PC-3 (cell line): Measurements from ENCODE around the gene LRBA. TPM values are rescaled to one million over a fixed set of nuclear protein-coding genes. Genes with fewer than 3 reads are reported as not detected.

ENCODE experiments used
- ATAC-seq: fragments of 200-7000 bp; cut with Tn5 transposase; 2 replicates; pipeline ENCODE4 v1.9.1; 2020; ENCODE audit warnings: mild to moderate bottlenecking, moderate library complexity
- BruUV-seq: library from RNA; stranded (reverse); fragments of 400-500 nt; replicated peaks from 2 replicates; lab custom pipeline; 2021; lab: Mats Ljungman, UMichigan
- CTCF ChIA-PET: fragments of 300-600 bp; sonication (Branson Sonifier 250); formaldehyde crosslinking; loops from one replicate; lab custom pipeline; 2022; ENCODE audit warnings: antibody characterized with exemption; lab: Charles Lee
- POLR2A ChIA-PET: fragments of 300-600 bp; sonication (Branson Sonifier 250); formaldehyde crosslinking; loops from one replicate; lab custom pipeline; 2022; ENCODE audit warnings: antibody characterized with exemption; ENCODE audit not compliant: unreplicated experiment; lab: Charles Lee
- DNase-seq: peaks from one replicate; pipeline ENCODE4 v3.0.0-alpha.2; 2015
- H2AFZ ChIP-seq: fragments of 300-600 bp; sonication (generic); 2 replicates; pipeline ENCODE4 v1.6.0; 2016; ENCODE audit warnings: antibody characterized with exemption, low read length
- H3F3A ChIP-seq: fragments of 300-600 bp; sonication (generic); one replicate; pipeline ENCODE4 v1.6.0; 2017; ENCODE audit warnings: antibody characterized with exemption, low read length, control low read depth, mild to moderate bottlenecking; ENCODE audit not compliant: unreplicated experiment
- H3K27ac ChIP-seq: fragments of 300-600 bp; sonication (generic); 2 replicates; pipeline ENCODE4 v1.5.1; 2016; ENCODE audit warnings: mild to moderate bottlenecking, low read length
- H3K27me3 ChIP-seq: fragments of 300-600 bp; sonication (generic); 2 replicates; pipeline ENCODE4 v1.6.1; 2016; ENCODE audit warnings: low read length, mixed read lengths
- H3K36me3 ChIP-seq: fragments of 300-600 bp; sonication (generic); 2 replicates; pipeline ENCODE4 v1.6.1; 2016; ENCODE audit warnings: low read depth, mixed run types, low read length, mixed read lengths
- H3K4me1 ChIP-seq: fragments of 300-600 bp; sonication (generic); 2 replicates; pipeline ENCODE4 v1.5.1; 2016; ENCODE audit warnings: low read length; ENCODE audit not compliant: insufficient read depth
- H3K4me2 ChIP-seq: fragments of 300-600 bp; sonication (generic); 2 replicates; pipeline ENCODE4 v1.6.0; 2016; ENCODE audit warnings: low read length
- H3K4me3 ChIP-seq: fragments of 300-600 bp; sonication (generic); 2 replicates; pipeline ENCODE4 v1.5.1; 2016; ENCODE audit warnings: mild to moderate bottlenecking, low read length, mixed read lengths
- H3K79me2 ChIP-seq: fragments of 300-600 bp; sonication (generic); 2 replicates; pipeline ENCODE4 v1.6.1; 2017; ENCODE audit warnings: low read length, mixed read lengths
- H3K9ac ChIP-seq: fragments of 300-600 bp; sonication (generic); 2 replicates; pipeline ENCODE4 v1.6.0; 2016; ENCODE audit warnings: mild to moderate bottlenecking, low read length
- H3K9me2 ChIP-seq: fragments of 300-600 bp; sonication (generic); replicated peaks from 2 replicates; pipeline ENCODE4 v1.6.1; 2016; ENCODE audit warnings: mixed run types, low read length, mixed read lengths
- H3K9me3 ChIP-seq: fragments of 300-600 bp; sonication (generic); 2 replicates; pipeline ENCODE4 v1.6.1; 2016; ENCODE audit warnings: low read length, mixed read lengths
- H4K20me1 ChIP-seq: fragments of 300-600 bp; sonication (generic); 2 replicates; pipeline ENCODE4 v1.6.1; 2016; ENCODE audit warnings: low read length, mixed read lengths
- EZH2 ChIP-seq: fragments of 300-600 bp; sonication (generic); IDR thresholded peaks from one replicate; pipeline ENCODE4 v1.6.1; 2017; ENCODE audit warnings: antibody characterized with exemption, mild to moderate bottlenecking, low read length; ENCODE audit not compliant: unreplicated experiment
- EZH2phosphoT487 ChIP-seq: fragments of 300-600 bp; sonication (generic); IDR thresholded peaks from 2 replicates; pipeline ENCODE4 v1.6.1; 2018; ENCODE audit warnings: mild to moderate bottlenecking, antibody characterized with exemption, low read length, borderline replicate concordance
- intact Hi-C: fragments of 100-400 bp; cut with micrococcal nuclease; formaldehyde crosslinking; loops from 2 replicates; pipeline ENCODE4 v1.9.0; 2023
- total RNA-seq: library from RNA; depleted of rRNA; stranded (reverse); fragments of >200 nt; gene quantifications from 2 replicates; pipeline ENCODE4 v1.2.3, GENCODE V29; 2014
- TF ChIP-seq, protein P1 (sequence below): fragments of 300-600 bp; sonication (generic); conservative IDR thresholded peaks from 2 replicates; pipeline ENCODE4 v1.5.1; 2017; ENCODE audit warnings: antibody characterized with exemption, low read depth, mild to moderate bottlenecking, low read length

LRBA gene
- total RNA-seq, 1 experiment from 2014 or later, result 40.8 TPM

DNA sequence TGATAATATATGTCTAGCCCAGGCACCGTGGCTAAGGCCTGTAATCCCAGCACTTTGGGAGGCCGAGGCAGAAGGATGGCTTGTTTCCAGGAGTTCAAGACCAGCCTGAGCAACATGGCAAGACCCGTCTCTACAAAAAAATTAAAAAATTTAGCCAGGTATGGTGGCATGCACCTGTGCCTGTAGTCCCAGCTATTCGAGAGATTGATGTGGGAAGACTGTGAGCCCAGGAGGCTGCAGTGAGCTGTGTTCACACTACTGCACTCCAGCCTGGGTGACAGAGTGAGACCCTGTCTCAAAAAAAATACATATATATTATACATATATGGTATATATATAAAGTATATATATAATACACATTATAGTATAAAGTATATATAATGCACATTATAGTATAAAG lies 595.1 kb downstream of the LRBA start:
- CTCF ChIA-PET, result no interaction called here

DNA sequence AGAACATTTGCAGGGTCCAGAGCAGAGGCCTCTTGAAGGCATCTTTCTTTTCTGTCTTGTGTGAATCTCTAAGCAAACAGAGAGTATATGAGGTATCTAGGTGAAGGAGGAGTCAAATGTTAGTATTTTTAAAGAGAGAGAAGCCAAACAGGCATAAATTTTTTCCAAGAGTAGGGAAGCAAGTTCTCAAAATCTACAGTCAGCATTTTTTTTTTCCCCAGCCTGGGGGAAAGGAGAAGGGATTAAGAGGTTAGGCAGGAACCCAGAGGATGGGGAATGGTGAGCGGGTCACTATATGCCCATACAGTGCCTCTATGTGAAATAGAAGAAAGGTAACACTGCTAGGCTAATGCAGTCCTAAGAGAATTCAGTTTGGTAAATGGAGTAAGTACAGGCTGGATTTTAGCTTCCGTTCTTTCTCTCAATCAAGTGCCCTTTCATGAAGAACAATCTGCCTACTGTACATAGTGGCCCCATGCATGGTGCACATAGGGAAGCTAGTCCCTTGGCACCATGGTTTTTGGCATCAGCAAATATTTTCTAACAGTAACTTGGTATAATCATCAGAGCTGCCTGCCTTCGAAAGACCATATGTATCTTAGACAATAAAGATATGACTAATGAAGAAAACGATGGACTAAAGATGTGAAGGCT lies 596.2 kb downstream of the LRBA start:
- intact Hi-C loops, result no loop called here
- Histone ChIP-seq H3K4me3 (no peak overlapping the region), H3K4me2 (no peak overlapping the region), H3K79me2 (no peaks in the 10 kb centered on the region), H4K20me1 (no peaks in the 10 kb centered on the region), H3K9me2 (no peaks in the 10 kb centered on the region), H3F3A (no peaks in the 10 kb centered on the region), H2AFZ (no peak overlapping the region), H3K36me3 (no peaks in the 10 kb centered on the region), H3K27ac (no peak overlapping the region), H3K9me3 (no peaks in the 10 kb centered on the region), H3K9ac (no peak overlapping the region), H3K4me1 (no peaks in the 10 kb centered on the region), H3K27me3 (no peaks in the 10 kb centered on the region)
- CTCF ChIA-PET, result no interaction called here
- DNase-seq, result no peak
- POLR2A ChIA-PET, result no interaction called here
- no peak for TF ChIP-seq EZH2phosphoT487
- TF ChIP-seq, protein P1, sequence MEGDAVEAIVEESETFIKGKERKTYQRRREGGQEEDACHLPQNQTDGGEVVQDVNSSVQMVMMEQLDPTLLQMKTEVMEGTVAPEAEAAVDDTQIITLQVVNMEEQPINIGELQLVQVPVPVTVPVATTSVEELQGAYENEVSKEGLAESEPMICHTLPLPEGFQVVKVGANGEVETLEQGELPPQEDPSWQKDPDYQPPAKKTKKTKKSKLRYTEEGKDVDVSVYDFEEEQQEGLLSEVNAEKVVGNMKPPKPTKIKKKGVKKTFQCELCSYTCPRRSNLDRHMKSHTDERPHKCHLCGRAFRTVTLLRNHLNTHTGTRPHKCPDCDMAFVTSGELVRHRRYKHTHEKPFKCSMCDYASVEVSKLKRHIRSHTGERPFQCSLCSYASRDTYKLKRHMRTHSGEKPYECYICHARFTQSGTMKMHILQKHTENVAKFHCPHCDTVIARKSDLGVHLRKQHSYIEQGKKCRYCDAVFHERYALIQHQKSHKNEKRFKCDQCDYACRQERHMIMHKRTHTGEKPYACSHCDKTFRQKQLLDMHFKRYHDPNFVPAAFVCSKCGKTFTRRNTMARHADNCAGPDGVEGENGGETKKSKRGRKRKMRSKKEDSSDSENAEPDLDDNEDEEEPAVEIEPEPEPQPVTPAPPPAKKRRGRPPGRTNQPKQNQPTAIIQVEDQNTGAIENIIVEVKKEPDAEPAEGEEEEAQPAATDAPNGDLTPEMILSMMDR, result no peak
- TF ChIP-seq EZH2, result no peak
- no peak for ATAC-seq
- BruUV-seq, result no TSS peak

More for the DNA sequence above, 595.1 kb downstream of the LRBA start:
- H3K27ac ChIP-seq, result no peak overlapping the region
- H3K9me3 ChIP-seq, result no peaks in the 10 kb centered on the region
- no peak for DNase-seq
- no peaks in the 10 kb centered on the region for H3K79me2 ChIP-seq
- H3K4me1 ChIP-seq, result no peaks in the 10 kb centered on the region
- no peaks in the 10 kb centered on the region for H3K27me3 ChIP-seq
- no peak overlapping the region for H3K4me2 ChIP-seq
- no peaks in the 10 kb centered on the region for H3F3A ChIP-seq
- H2AFZ ChIP-seq, result no peak overlapping the region
- TF ChIP-seq, protein P1, result no peak
- ATAC-seq, result no peak
- no peak overlapping the region for H3K9ac ChIP-seq
- BruUV-seq, result no TSS peak
- intact Hi-C loops, result no loop called here
- POLR2A ChIA-PET, result no interaction called here
- H4K20me1 ChIP-seq, result no peaks in the 10 kb centered on the region
- H3K4me3 ChIP-seq, result no peak overlapping the region
- no peaks in the 10 kb centered on the region for H3K36me3 ChIP-seq
- no peaks in the 10 kb centered on the region for H3K9me2 ChIP-seq

DNA sequence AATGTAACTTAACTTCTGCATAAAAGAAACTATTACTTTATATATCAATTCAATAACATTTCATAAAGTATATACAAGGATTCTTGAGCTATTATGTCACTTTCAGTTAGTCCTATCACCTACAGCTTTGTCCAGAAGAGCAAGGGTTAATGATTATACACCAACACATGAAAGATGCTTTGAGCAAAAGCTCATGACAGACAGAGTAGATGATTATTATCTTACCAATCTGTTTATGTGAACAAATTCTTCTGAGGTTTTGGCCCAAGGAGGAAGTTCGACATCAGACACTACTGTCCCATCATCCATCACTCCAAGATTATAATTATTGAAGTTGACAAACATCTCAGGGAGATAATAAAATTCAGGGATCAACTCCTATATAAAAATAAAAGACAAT lies 599.9 kb downstream of the LRBA start:
- no peak for TF ChIP-seq EZH2
- TF ChIP-seq EZH2phosphoT487, result no peak
- TF ChIP-seq, protein P1, result no peak
- no peak overlapping the region for H3K27ac ChIP-seq
- H3K9ac ChIP-seq, result no peak overlapping the region
- no peaks in the 10 kb centered on the region for H3K27me3 ChIP-seq
- H3K79me2 ChIP-seq, result no peaks in the 10 kb centered on the region
- intact Hi-C loops, result no loop called here
- ATAC-seq (no peak), DNase-seq (no peak)
- no peak overlapping the region for H3K4me2 ChIP-seq
- no peaks in the 10 kb centered on the region for H3K9me2 ChIP-seq
- no peaks in the 10 kb centered on the region for H3K36me3 ChIP-seq
- ChIA-PET CTCF (no interaction called here), POLR2A (no interaction called here)
- no peaks in the 10 kb centered on the region for H4K20me1 ChIP-seq
- no TSS peak for BruUV-seq
- no peak overlapping the region for H2AFZ ChIP-seq
- H3K9me3 ChIP-seq, result no peaks in the 10 kb centered on the region
- no peaks in the 10 kb centered on the region for H3K4me1 ChIP-seq
- H3F3A ChIP-seq, result no peaks in the 10 kb centered on the region
- H3K4me3 ChIP-seq, result no peak overlapping the region
